GM12891 (cell line): ENCODE data around the gene SART3.
"Not testable (repeated sequence)": the region's sequence is repeated elsewhere in the genome, so short reads cannot be mapped to it uniquely, and the experiment has no call there.

Experiments used
- PAX5 ChIP-seq: IDR thresholded peaks from 2 replicates; pipeline ENCODE4 v1.6.1; 2011; ENCODE audit warnings: low read length, moderate library complexity, mild to moderate bottlenecking; ENCODE audit not compliant: insufficient read depth, severe bottlenecking
- POLR2A ChIP-seq: IDR thresholded peaks from 2 replicates; pipeline ENCODE4 v1.6.1; 2011; ENCODE audit warnings: low read depth, low read length, control low read depth
- POLR2AphosphoS5 ChIP-seq: IDR thresholded peaks from 2 replicates; pipeline ENCODE4 v1.6.1; 2011; ENCODE audit warnings: low read depth, low read length, control low read depth
- POU2F2 ChIP-seq: IDR thresholded peaks from 2 replicates; pipeline ENCODE4 v1.6.1; 2011; ENCODE audit warnings: low read depth, mild to moderate bottlenecking, control low read depth, low read length, moderate library complexity
- TAF1 ChIP-seq: IDR thresholded peaks from 2 replicates; pipeline ENCODE4 v1.6.1; 2011; ENCODE audit warnings: low read depth, low read length, control low read depth

- TF ChIP-seq TAF1, POLR2A, POLR2AphosphoS5, PAX5, POU2F2: not testable (repeated sequence)
Observed at GRCh38 chr12:108574276-108574675, 13.3 kb upstream of the SART3 start.
